GM12878 (cell line): ENCODE measurements around the gene SAMD4A. TPM values are rescaled to one million over a fixed set of nuclear protein-coding genes. Genes with fewer than 3 reads are reported as not detected.

Experiments used
- ATAC-seq: fragments of 200-7000 bp; cut with Tn5 transposase; 3 replicates; pipeline ENCODE4 v1.9.1; 2020; ENCODE audit warnings: mild to moderate bottlenecking, moderate library complexity
- BruUV-seq: library from RNA; stranded (reverse); fragments of 400-500 nt; replicated peaks from 2 replicates; lab custom pipeline; 2021; lab: Mats Ljungman, UMichigan
- CTCF ChIA-PET: fragments of 300-600 bp; sonication (Branson Sonifier 250); formaldehyde crosslinking; extraction: SDS; loops from one replicate; lab custom pipeline; 2021; ENCODE audit warnings: inconsistent platforms; lab: Yijun Ruan, JAX
- POLR2A ChIA-PET: fragments of 350-600 bp; formaldehyde crosslinking; extraction: SDS; loops from one replicate; lab custom pipeline; 2021; ENCODE audit warnings: inconsistent platforms; lab: Charles Lee
- RAD21 ChIA-PET: fragments of 300-600 bp; sonication (Branson Sonifier 250); formaldehyde crosslinking; loops from one replicate; lab custom pipeline; 2023; ENCODE audit warnings: antibody characterized with exemption; ENCODE audit not compliant: unreplicated experiment; lab: Charles Lee
- SMC1A ChIA-PET: fragments of 300-600 bp; sonication (Branson Sonifier 250); formaldehyde crosslinking; loops from one replicate; lab custom pipeline; 2023; ENCODE audit not compliant: unreplicated experiment, uncharacterized antibody; lab: Charles Lee
- DNase-seq: peaks from one replicate; pipeline ENCODE4 v3.0.0-alpha.2; 2011; ENCODE audit warnings: low read depth, low spot score
- FAIRE-seq: peaks from 3 replicates; lab custom pipeline; 2011; peaks lifted over from hg19 to GRCh38; lab: Jason Lieb, UNC
- H2AFZ ChIP-seq: 2 replicates; pipeline ENCODE4 v1.6.0; 2011; ENCODE audit warnings: low read depth, low read length, control low read depth; ENCODE audit not compliant: control insufficient read depth
- H3K27ac ChIP-seq: 2 replicates; pipeline ENCODE4 v1.5.1; 2011; ENCODE audit warnings: control low read depth; ENCODE audit not compliant: control insufficient read depth, insufficient read depth
- H3K27me3 ChIP-seq, 2 experiments: replicated peaks in 1 of 2; 2 replicates each; pipeline versions ENCODE4 v1.6.0 to v1.6.1; 2011; ENCODE audit warnings: low read length in 1 of 2; ENCODE audit not compliant: control insufficient read depth in 2 of 2, insufficient read depth in 2 of 2
- H3K36me3 ChIP-seq, 2 experiments: 2 replicates each; pipeline ENCODE4 v1.5.1; 2011; ENCODE audit warnings: low read length in 1 of 2; ENCODE audit not compliant: control insufficient read depth in 2 of 2, insufficient read depth in 2 of 2
- H3K4me1 ChIP-seq: 2 replicates; pipeline ENCODE4 v1.6.1; 2011; ENCODE audit warnings: mild to moderate bottlenecking, low read length, moderate library complexity, mixed read lengths; ENCODE audit not compliant: control insufficient read depth, insufficient read depth
- H3K4me2 ChIP-seq: 2 replicates; pipeline ENCODE4 v1.6.0; 2011; ENCODE audit warnings: control low read depth; ENCODE audit not compliant: control insufficient read depth, insufficient read depth
- H3K4me3 ChIP-seq: fragments of 200-600 bp; sonication (generic); 2 replicates; pipeline ENCODE4 v1.5.1; 2016
- H3K79me2 ChIP-seq: 2 replicates; pipeline ENCODE4 v1.6.0; 2011; ENCODE audit warnings: low read length; ENCODE audit not compliant: control insufficient read depth, insufficient read depth
- H3K9ac ChIP-seq: 2 replicates; pipeline ENCODE4 v1.8.0; 2011; ENCODE audit warnings: low read length, control low read depth, mixed read lengths; ENCODE audit not compliant: control insufficient read depth, insufficient read depth
- H3K9me3 ChIP-seq: replicated peaks from 3 replicates; pipeline ENCODE4 v1.5.1; 2011; ENCODE audit warnings: mild to moderate bottlenecking, low read length; ENCODE audit not compliant: control insufficient read depth, insufficient read depth
- H4K20me1 ChIP-seq: 2 replicates; pipeline ENCODE4 v1.6.0; 2011; ENCODE audit not compliant: control insufficient read depth, insufficient read depth
- ATF7 ChIP-seq: fragments of 450-650 bp; IDR thresholded peaks from 2 replicates; pipeline ENCODE4 v1.6.1; 2016; ENCODE audit warnings: low read depth, mild to moderate bottlenecking
- BACH1 ChIP-seq: fragments of 450-650 bp; IDR thresholded peaks from 2 replicates; pipeline ENCODE4 v1.6.1; 2017; ENCODE audit warnings: mild to moderate bottlenecking, borderline replicate concordance
- EZH2 ChIP-seq: IDR thresholded peaks from 2 replicates; pipeline ENCODE4 v1.6.1; 2012; ENCODE audit warnings: low read depth, mild to moderate bottlenecking, control low read depth, inconsistent platforms, low read length, borderline replicate concordance; ENCODE audit not compliant: control insufficient read depth
- FOS ChIP-seq: IDR thresholded peaks from 3 replicates; pipeline ENCODE4 v1.6.1; 2011; ENCODE audit warnings: borderline replicate concordance; ENCODE audit not compliant: insufficient read length; ENCODE audit errors: extremely low read depth
- PAX5 ChIP-seq: IDR thresholded peaks from 2 replicates; pipeline ENCODE4 v1.6.1; 2011; ENCODE audit warnings: low read depth, low read length, borderline replicate concordance
- RAD51 ChIP-seq: fragments of 450-650 bp; IDR thresholded peaks from 2 replicates; pipeline ENCODE4 v1.6.1; 2016; ENCODE audit warnings: moderate library complexity, mild to moderate bottlenecking, inconsistent platforms
- REST ChIP-seq: IDR thresholded peaks from 2 replicates; pipeline ENCODE4 v1.6.1; 2012; ENCODE audit warnings: mild to moderate bottlenecking, low read depth, low read length
- USF2 ChIP-seq: IDR thresholded peaks from 2 replicates; pipeline ENCODE4 v1.6.1; 2011; ENCODE audit warnings: low read depth, low read length, improper control_type of control experiment, borderline replicate concordance
- YBX1 ChIP-seq: fragments of 450-650 bp; IDR thresholded peaks from 2 replicates; pipeline ENCODE4 v1.6.1; 2016; ENCODE audit warnings: antibody characterized with exemption
- ZNF207 ChIP-seq: fragments of 450-650 bp; IDR thresholded peaks from 2 replicates; pipeline ENCODE4 v1.6.1; 2014; ENCODE audit warnings: antibody characterized with exemption, mild to moderate bottlenecking, borderline replicate concordance
- ZNF217 ChIP-seq: fragments of 450-650 bp; IDR thresholded peaks from 2 replicates; pipeline ENCODE4 v1.6.1; 2017; ENCODE audit warnings: antibody characterized with exemption, mild to moderate bottlenecking
- ZZZ3 ChIP-seq: IDR thresholded peaks from 2 replicates; pipeline ENCODE4 v1.6.1; 2011; ENCODE audit warnings: low read depth; ENCODE audit not compliant: control insufficient read depth, insufficient read length
- WGBS: methylation state at CpG from one replicate; pipeline ENCODE4 v1.1.6; 2016; ENCODE audit warnings: low lambda C conversion rate; ENCODE audit not compliant: insufficient replicate concordance, insufficient coverage; ENCODE audit errors: missing lambda C conversion rate; 5-methylcytosine and 5-hydroxymethylcytosine counted together
- in situ Hi-C: fragments of 300-500 bp; cut with MboI; formaldehyde crosslinking; loops from 9 replicates; pipeline ENCODE4 v1.14.3; 2018; ENCODE audit warnings: mixed read lengths
- intact Hi-C: fragments of 100-400 bp; cut with micrococcal nuclease; formaldehyde crosslinking; loops from one replicate; pipeline ENCODE4 v1.14.2; 2022; ENCODE audit not compliant: unreplicated experiment
- polyA plus RNA-seq, 11 experiments: library from polyadenylated mRNA; depleted of rRNA in 4 of 11; unstranded in 6 of 11; stranded (reverse) in 5 of 11; fragments of >200 nt; fragmentation: Nextera tagmentation in 4 of 11; fragmentation: Illumina TruSeq in 1 of 11; extraction: Ambion mirVana in 4 of 11; extraction: Trizol in 1 of 11; gene quantifications; 1 replicate in 1 of 11; 2 replicates in 10 of 11; pipeline versions ENCODE4 v1.2.1 to v1.2.3, GENCODE V29; 2011 to 2016; ENCODE audit warnings: inconsistent platforms in 2 of 11, missing spikeins in 2 of 11, low read depth in 1 of 11
- total RNA-seq, 4 experiments: library from RNA; depleted of rRNA in 3 of 4; stranded (reverse); fragments of >200 nt in 3 of 4; fragmentation: Illumina TruSeq in 1 of 4; extraction: Trizol in 1 of 4; gene quantifications; 2 replicates each; pipeline versions ENCODE4 v1.2.1 to v1.2.3, GENCODE V29; 2013 to 2021

The SAMD4A gene
- total and polyA plus RNA-seq, 10 of the 15 experiments (the other 5 are each of a cell fraction or from before 2014, with no cell fraction given) = 0.05 to 0.56 (median 0.31) TPM

GRCh38 chr14:54823757-54824549 lies 257.0 kb downstream of the SAMD4A start:
- ATAC-seq (no peak), FAIRE-seq (no peak), DNase-seq (no peak)
- Histone ChIP-seq H3K79me2 (no peaks in the 10 kb centered on the region), H2AFZ (no peak overlapping the region), H3K9me3 (peaks cover 4% of the 10 kb centered on the region; the same call in 2 of the 3 replicates), H3K4me2 (no peak overlapping the region), H3K27ac (no peak overlapping the region), H4K20me1 (no peaks in the 10 kb centered on the region), H3K9ac (no peak overlapping the region), H3K27me3 (no peaks in the 10 kb centered on the region; a peak in 1 of 4 replicates), H3K4me3 (no peak overlapping the region), H3K36me3 (no peaks in the 10 kb centered on the region), H3K4me1 (no peaks in the 10 kb centered on the region)
- 92% methylated on average over 2 of the region's 2 CpGs for WGBS
- TF ChIP-seq ZNF217 (no peak), RAD51 (no peak), BACH1 (no peak), PAX5 (no peak), ATF7 (no peak), ZNF207 (no peak), ZZZ3 (no peak), REST (no peak), FOS (no peak), USF2 (no peak), YBX1 (no peak), EZH2 (no peak)
- no TSS peak for BruUV-seq
- RAD21 ChIA-PET = no interaction called here
- intact Hi-C loops = no loop called here
- in situ Hi-C loops = no loop called here
- POLR2A ChIA-PET = no interaction called here
- SMC1A ChIA-PET = no interaction called here
- CTCF ChIA-PET = no interaction called here
